ENCODE measurements around the gene CCDC127.
"Not testable (repeated sequence)": the region's sequence is repeated elsewhere in the genome, so short reads cannot be mapped to it uniquely, and the experiment has no call there.

CCDC127 gene

DNA sequence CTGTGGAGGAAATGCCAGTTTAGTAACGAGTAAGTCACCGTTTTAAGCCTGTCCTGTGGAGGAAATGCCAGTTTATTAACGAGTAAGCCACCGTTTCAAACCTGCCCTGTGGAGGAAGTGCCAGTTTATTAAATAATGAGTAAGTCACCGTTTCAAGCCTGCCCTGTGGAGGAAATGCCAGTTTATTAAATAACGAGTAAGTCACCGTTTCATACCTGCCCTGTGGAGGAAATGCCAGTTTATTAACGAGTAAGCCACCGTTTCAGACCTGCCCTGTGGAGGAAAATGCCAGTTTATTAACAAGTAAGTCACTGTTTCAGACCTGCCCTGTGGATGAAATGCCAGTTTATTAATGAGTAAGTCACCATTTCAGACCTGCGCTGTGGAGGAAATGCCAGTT, 34.6 kb upstream of the CCDC127 start:
- TF ChIP-seq, protein P1, sequence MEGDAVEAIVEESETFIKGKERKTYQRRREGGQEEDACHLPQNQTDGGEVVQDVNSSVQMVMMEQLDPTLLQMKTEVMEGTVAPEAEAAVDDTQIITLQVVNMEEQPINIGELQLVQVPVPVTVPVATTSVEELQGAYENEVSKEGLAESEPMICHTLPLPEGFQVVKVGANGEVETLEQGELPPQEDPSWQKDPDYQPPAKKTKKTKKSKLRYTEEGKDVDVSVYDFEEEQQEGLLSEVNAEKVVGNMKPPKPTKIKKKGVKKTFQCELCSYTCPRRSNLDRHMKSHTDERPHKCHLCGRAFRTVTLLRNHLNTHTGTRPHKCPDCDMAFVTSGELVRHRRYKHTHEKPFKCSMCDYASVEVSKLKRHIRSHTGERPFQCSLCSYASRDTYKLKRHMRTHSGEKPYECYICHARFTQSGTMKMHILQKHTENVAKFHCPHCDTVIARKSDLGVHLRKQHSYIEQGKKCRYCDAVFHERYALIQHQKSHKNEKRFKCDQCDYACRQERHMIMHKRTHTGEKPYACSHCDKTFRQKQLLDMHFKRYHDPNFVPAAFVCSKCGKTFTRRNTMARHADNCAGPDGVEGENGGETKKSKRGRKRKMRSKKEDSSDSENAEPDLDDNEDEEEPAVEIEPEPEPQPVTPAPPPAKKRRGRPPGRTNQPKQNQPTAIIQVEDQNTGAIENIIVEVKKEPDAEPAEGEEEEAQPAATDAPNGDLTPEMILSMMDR (IDR thresholded peaks at IDR 0.05; ENCODE audit: low read depth, low read length, missing control alignments), result no peak
- no peak overlapping the region for H3K4me3 ChIP-seq (replicated peaks; ENCODE audit: low read depth, low read length)
- no peak for DNase-seq (ENCODE audit: extremely low read depth, low read depth)

DNA sequence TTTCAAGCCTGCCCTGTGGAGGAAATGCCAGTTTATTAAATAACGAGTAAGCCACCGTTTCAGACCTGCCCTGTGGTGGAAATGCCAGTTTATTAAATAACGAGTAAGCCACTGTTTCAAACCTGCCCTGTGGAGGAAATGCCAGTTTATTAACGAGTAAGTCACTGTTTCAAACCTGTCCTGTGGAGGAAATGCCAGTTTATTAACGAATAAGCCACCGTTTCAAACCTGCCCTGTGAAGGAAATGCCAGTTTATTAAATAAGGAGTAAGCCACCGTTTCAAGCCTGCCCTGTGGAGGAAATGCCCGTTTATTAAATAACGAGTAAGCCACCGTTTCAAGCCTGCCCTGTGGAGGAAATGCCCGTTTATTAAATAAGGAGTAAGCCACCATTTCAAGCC, 34.0 kb upstream of the CCDC127 start:
- H3K4me3 ChIP-seq (replicated peaks; ENCODE audit: low read depth, low read length); DNase-seq (ENCODE audit: extremely low read depth, low read depth): not testable (repeated sequence)

DNA sequence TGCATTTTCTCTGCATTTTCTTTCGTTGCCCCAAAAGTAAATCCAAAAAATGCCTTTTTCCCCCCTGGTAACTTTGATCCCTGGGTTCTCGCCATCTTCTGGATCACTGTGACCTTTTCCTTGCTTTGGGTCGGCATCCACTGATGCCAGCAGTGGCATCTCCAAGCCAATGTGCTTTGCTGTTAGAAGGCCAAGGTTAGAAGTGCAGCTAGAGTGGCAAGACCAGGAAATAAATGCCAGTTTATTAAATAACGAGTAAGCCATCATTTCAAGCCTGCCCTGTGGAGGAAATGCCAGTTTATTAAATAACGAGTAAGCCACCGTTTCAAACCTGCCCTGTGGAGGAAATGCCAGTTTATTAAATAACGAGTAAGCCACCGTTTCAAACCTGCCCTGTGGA, 33.6 kb upstream of the CCDC127 start:
- DNase-seq (ENCODE audit: extremely low read depth, low read depth); H3K4me3 ChIP-seq (replicated peaks; ENCODE audit: low read depth, low read length): not testable (repeated sequence)

DNA sequence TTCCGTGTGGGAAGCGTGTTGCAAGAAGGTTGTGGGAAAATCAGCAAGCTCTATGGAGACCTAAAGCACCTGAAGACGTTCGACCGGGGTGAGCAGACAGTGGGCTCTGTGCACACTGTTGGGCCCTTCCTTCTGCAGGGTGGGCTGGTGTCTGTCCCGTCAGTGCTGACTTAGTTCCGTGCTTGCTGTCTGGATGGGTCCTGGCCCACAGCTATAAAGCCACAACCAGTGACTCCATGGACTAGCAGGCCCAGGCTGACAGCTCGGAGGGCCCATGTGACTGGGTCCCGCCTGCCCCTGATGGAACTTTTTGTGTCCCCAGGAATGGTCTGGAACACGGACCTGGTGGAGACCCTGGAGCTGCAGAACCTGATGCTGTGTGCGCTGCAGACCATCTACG, 33.1 kb upstream of the CCDC127 start:
- not testable (repeated sequence) for H3K4me3 ChIP-seq (replicated peaks; ENCODE audit: low read depth, low read length); DNase-seq (ENCODE audit: extremely low read depth, low read depth)

DNA sequence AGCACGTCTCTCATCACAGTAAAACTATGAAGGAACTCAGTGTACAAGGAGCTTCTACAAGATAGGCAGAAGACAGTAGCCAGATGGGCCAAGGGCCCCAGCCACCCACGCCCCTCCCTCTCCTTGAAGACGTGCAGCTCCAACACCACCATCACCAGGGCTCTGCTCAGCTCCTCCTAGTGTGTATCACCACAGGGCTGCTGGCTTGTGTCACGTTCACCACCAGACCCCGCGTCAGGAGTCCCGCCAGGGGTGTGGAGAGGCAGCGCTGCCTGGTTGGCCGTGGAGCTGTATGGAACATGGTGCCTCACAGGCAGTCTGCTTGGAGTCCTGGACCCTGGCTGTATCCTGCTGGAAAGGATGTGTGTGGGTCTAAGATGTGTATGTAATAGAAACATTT, 32.4 kb upstream of the CCDC127 start:
- H3K4me3 ChIP-seq (replicated peaks; ENCODE audit: low read depth, low read length); DNase-seq (ENCODE audit: extremely low read depth, low read depth): not testable (repeated sequence)

DNA sequence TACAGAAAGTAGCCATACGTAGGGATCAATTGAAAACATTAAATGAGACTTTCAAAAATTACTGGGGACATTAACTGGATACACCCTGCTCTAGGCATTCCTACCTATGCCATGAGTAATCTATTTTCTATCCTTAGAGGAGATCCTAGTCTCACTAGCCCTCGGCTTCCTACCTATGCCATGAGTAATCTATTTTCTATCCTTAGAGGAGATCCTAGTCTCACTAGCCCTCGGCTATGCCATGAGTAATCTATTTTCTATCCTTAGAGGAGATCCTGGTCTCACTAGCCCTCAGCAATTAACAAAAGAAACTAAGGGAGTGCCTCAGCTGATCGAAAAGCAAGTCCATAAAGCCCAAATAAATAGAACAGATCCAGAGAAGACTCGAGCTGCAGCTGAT, 27.8 kb upstream of the CCDC127 start:
- not testable (repeated sequence) for H3K4me3 ChIP-seq (replicated peaks; ENCODE audit: low read depth, low read length); DNase-seq (ENCODE audit: extremely low read depth, low read depth)

DNA sequence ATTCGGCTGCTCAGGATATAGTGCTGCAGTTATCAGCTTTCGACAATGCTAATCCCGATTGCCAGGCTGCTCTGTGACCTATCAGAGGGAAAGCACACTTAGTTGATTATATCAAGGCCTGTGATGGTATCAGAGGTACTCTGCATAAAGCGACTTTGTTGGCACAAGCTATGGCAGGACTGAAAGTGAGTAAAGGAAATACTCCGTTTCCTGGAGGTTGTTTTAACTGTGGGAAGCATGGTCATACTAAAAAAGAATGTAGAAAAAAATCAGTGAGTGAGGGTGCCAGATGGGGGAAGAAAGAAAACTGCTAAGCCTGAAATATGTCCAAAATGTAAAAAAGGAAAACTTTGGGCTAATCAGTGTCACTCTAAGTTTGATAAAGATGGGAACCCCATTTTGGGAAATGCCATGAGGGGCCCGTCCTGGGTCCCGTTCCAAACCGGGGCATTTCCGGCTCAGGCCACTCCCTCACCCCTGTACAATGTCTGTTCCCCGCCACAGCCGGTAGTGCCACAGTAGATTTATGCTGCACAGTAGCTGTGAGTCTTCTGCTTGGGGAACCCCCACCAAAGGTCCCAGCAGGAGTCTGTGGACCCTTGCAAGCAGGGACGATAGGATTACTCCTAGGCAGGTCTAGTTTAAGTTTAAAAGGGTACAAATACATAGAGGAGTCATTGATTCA, 25.9 kb upstream of the CCDC127 start:
- not testable (repeated sequence) for DNase-seq (ENCODE audit: extremely low read depth, low read depth); H3K4me3 ChIP-seq (replicated peaks; ENCODE audit: low read depth, low read length)

DNA sequence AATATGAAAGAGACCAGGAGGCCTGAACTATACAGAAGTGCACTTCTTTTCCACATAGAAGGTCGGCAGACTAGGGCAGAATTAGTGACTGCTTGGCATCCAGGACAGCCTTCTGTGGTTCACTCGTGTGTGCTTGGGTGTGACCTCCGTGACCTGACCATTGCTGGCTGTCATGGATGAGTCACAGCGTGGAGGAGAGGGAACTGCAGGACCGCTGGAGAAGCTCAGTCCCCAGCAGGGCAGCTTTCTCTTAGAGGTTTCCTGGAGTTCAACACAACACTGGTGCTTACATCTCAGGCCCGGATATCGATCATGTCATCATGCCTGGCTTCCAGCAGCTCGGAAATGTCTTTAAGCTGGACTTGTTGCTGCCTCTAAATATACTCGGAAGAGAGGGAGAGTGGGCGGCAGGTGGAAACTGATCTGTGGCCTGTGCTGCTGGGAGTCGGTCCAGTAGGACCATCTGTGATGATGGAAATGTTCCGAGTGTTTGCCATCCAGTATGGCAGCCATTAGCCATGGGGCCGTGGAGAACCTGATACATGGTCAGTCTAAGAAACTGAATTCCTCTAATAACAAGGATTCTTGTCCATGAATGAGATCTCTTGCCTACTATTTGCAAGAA, 23.2 kb upstream of the CCDC127 start:
- not testable (repeated sequence) for DNase-seq (ENCODE audit: extremely low read depth, low read depth); H3K4me3 ChIP-seq (replicated peaks; ENCODE audit: low read depth, low read length)

DNA sequence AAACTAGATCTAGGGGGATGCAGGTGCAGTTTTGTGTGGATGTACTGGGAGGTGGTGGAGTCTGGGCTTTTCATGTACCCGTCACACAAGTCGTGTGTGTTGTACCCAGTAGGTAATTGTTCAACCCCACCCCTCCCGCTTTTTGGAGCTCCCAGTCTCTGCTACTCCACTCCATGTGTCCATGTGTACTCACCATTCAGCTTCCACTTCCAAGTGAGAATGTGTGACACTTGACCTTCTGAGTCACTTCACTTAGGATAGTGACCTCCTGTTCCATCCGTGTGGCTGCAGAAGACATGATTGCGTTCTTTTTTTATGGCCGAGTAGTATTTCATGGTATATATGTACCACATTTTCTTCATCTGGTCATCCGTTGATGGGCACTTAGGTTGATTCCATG, 22.6 kb upstream of the CCDC127 start:
- not testable (repeated sequence) for DNase-seq (ENCODE audit: extremely low read depth, low read depth); H3K4me3 ChIP-seq (replicated peaks; ENCODE audit: low read depth, low read length)

DNA sequence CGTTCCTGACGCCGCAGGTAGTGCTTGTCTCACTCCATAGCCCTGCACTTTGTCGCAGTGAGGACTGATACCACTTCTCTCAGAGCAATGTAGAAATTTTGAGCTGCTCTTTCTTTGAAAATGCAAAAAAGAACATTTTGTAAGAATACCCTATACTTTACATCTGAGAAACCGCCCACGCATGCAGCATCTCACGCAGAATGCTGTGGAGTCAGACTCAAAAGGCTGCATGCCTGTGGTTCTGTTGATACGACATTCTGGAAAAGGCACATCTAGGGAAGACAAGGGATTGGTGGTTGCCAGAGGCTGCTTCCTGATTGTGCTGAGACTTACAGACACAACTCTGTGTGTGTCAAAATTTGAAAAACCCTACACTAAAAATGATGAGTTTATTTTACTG, 20.0 kb upstream of the CCDC127 start:
- not testable (repeated sequence) for H3K4me3 ChIP-seq (replicated peaks; ENCODE audit: low read depth, low read length); DNase-seq (ENCODE audit: extremely low read depth, low read depth)

DNA sequence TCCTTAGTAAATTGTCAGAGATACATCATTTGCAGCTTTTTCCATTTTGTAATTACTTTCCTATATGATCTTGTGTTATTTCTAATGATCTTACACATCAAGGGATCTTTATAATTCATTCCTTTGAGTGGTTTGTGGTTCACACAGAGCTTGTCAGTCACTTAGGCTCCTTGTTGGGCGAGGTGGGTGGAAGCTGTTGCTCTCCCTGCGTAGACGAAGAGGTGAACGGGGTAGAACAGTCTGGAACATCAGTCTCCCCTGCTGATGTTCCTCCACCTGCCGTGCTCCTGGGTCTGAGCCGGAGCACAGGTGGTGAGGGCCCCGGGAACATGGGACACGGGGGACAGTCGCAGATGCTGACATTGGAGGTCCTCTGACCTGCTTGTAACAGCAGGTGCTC, 17.6 kb upstream of the CCDC127 start:
- H3K4me3 ChIP-seq (replicated peaks; ENCODE audit: low read depth, low read length); DNase-seq (ENCODE audit: extremely low read depth, low read depth): not testable (repeated sequence)

DNA sequence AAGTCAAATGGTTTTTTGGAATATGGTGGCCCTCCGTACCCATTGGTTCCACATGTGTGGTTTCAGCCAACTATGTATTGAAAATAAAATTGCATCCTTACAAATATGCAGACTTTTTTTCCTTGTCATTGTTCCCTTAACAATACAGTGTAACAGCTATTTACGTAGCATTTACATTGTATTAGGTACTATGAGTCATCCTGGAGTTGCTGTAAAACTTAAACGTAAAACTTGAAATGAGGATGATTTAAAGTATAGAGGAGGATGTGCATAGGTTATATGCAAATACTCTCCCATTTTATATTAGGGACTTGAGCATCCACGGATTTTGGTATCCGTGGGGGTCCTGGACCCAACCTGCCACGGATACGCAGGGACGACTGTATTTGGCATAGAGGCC, 16.5 kb upstream of the CCDC127 start:
- no peak overlapping the region for H3K4me3 ChIP-seq (replicated peaks; ENCODE audit: low read depth, low read length)
- no peak for DNase-seq (ENCODE audit: extremely low read depth, low read depth)
- TF ChIP-seq, protein P1 (IDR thresholded peaks at IDR 0.05; ENCODE audit: low read depth, low read length, missing control alignments), result no peak

DNA sequence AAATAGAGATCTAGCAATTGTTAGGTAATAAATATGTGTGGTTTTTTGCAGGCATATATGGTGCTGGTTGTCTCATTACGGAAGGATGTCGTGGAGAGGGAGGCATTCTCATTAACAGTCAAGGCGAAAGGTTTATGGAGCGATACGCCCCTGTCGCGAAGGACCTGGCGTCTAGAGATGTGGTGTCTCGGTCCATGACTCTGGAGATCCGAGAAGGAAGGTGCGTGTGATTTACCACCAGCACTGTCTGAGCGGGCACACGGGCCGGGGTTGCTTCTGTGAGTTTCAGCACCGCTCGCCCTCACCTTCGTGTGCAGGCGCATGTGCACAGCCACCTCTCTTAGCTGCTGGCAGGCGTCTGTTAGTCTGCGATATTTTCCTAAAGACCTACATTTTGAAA, 15.5 kb upstream of the CCDC127 start:
- not testable (repeated sequence) for DNase-seq (ENCODE audit: extremely low read depth, low read depth)

More for the DNA sequence above, 15.5 kb upstream of the CCDC127 start:
- not testable (repeated sequence) for H3K4me3 ChIP-seq (replicated peaks; ENCODE audit: low read depth, low read length)
